NK-92 treated with Interleukin-12 subunit alpha and Interleukin-12 subunit beta, amount 100 ng/mL, for 24 hours (cell line): ENCODE results near the gene NEK10.
"Not testable (repeated sequence)": the region's sequence is repeated elsewhere in the genome, so short reads cannot be mapped to it uniquely, and the experiment has no call there.

ENCODE experiments used
- DNase-seq: peaks from one replicate; lab custom pipeline; 2025; lab: John Stamatoyannopoulos, UW

Gene NEK10

GRCh38 chr3:27317096-27317495, 52.1 kb downstream of the NEK10 start:
- no peak for DNase-seq

DNA sequence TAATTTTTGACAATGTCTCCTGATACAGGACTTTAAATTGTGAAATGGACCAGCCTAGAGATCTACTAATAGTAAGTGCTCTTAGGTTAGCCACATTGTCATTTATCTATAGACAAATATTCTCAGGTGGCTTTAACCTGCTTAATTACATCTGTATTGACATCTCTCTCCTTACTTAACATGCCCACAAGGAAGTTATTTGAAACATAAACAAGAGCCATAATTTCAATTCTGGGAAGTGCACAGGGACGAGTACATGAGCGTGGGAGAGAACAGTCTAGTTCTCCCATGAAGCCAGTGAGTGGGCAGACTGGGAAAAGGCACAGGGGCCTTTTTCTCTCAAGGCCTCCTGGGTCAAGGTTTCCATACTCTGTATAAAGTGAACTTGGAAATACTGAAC, 54.2 kb downstream of the NEK10 start:
- no peak for DNase-seq

DNA sequence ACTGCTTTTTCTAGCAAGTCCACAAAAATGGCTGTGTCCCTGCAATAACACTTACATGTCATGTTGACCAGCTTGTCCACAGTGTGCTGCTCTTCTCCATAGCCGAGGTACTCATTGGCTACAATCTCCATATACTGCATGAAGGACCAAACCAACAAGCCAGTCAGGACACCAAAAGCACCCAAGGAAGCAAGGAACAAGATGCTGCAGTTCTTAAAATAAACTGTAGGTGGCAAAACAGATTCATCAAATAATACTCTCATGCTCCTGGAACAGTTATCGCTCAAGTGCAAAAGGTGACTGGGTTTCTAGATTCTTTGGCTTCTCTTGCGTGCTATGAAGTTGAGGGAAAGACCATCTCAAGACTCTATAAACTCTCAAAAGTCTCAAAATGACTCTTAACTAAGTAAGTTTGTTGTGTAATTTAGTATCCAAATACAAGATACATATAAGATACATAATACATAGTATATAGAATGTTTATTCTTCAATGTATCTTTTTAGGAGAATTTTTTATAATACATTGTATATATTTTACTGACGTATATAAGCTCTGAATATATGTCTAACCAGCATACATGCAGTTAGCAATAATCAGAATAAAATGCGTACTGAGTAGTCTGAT, 57.0 kb downstream of the NEK10 start:
- DNase-seq = no peak

DNA sequence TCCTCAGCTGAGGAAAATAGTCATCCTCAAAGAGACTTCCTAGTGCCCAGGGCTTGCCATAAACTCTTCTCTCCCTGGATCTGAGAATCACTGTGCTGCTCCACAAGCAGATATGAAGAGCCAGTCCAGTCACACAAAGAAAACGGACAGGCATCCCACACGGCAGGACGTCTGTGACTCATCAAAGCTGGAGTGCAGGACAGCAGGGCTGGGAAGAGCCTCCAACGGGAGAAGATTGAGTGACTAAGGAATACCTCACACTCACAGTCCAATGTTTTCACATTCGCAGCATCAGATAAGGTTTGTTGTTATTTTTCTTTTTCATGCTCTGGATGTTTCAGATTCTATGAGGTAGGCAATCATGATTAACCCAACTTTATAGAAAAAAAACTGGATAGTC, 57.8 kb downstream of the NEK10 start:
- no peak for DNase-seq

DNA sequence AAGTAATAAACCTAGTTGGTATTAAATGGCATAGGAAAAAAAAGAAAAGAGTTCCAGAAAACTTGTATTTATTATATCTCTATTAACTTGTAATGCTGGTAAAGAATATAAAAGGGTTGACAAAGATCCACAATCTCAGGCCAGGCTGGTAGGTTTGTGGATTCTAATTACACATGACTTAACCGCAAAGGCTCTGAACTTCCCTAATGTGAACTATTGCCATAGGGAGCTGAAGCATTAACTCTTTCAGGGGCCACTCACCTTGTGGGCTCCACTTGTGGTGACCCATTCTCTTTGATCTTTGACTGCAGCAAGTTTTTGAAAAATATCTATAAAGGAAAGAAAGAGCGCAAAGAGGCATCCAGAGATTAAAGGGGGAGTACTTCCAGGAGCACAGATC, 58.5 kb downstream of the NEK10 start:
- no peak for DNase-seq

GRCh38 chr3:27307566-27307965, 61.6 kb downstream of the NEK10 start:
- no peak for DNase-seq

DNA sequence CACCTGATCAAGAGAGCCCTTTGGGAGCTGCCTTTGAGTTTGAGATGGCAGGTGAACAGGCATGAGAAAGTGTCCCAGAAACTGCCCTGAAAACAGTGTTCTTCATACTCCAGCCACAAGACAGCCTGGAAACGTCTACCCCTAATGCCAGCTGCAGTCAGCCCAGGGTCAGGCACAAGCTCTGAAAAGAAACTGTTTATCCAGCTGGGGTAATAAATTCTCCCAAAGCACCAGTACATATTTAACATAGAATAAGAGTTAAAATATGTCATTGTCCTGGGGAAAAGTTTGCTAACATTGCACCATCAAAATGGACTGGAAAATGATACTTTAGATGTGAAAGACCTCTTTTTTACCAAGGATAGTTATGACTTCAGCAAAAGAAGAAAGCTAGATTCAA, 66.3 kb downstream of the NEK10 start:
- no peak for DNase-seq

GRCh38 chr3:27298981-27299380, 70.2 kb downstream of the NEK10 start:
- DNase-seq = not testable (repeated sequence)

DNA sequence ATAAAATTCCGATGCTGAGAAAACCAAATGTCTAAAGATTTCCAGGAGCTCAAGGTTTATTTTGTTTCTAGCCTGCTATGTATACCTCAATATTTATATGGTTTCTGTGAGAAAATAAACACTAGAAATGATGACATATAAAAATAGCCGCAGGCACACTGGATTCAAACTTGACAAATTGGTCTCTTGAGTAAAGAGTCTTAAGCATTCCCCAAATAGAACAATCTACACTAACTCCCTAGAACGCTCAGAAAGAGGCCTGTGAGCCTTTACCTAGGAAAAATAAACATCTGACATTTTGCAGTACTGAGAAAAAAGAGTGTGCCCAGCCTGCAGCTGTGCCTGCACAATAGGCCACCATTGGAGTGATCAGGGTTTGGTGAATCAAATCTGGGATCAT, 75.2 kb downstream of the NEK10 start:
- DNase-seq = no peak

DNA sequence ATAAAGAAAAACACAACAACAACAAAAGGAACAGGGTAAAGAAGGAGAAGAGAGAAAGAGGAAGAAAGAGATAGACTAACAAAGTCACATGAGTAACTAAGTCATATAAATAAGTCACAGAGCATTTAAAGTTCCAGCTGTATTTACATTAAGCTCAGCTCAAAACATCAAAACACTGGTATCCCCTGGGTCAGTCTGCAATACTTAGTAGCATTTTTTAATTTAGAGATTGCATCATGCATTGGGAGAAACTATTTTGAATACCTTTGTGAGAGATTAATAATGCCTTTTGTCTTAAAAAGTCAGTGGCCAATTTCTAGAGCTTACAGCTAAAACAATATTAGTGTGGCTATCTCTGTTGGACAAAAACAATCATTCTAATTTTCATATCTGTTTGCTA, 78.4 kb downstream of the NEK10 start:
- no peak for DNase-seq

DNA sequence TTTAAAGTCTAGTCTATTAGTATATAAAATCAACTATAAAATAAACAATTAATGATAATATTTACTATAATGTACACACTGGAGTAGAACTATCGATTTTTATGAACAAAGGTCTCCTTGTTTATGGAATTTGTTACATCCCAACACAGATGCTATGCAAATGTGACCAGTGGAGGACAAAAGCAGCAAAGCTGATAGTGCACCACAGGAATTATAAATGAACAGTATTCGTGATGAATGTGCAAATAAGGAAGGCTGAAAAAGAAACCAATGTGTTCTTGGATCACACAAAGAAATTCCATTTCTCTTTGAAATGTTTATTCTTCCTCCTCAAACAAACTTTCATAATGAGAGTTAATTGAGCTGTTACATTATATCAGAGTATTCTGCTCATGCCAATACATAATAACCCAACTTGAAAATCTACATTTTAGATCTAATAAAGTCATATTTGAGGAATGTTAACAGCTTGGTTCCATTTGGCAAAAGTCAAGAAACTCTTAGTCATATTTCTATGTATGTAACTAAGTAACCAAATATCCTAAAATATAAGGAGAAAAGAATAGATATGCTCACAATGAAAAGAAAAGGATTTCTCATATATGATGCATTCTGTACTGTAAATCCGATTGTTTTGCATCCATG, 79.3 kb downstream of the NEK10 start:
- DNase-seq = no peak

DNA sequence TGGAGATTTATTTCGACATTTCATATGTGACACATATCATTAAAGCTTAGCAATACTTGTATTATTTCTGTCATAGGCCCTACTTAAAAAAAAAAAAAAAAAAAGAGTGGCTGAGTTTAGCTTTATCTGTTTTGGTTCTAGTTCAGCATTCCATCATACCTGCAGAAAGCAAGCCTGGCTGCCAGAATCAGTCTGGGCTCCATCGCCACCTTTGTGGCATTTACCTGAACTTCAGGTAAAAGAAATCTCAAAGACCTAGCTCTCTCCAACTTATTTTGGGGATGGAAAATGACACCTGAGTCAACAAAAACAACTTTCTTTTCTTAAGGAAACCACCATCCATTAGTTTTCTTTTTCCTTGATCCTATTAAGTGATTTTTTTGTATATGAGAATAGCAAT, 82.1 kb downstream of the NEK10 start:
- no peak for DNase-seq

- not testable (repeated sequence) for DNase-seq
These were observed 82.7 kb downstream of the NEK10 start for GRCh38 chr3:27286467-27286866.

DNA sequence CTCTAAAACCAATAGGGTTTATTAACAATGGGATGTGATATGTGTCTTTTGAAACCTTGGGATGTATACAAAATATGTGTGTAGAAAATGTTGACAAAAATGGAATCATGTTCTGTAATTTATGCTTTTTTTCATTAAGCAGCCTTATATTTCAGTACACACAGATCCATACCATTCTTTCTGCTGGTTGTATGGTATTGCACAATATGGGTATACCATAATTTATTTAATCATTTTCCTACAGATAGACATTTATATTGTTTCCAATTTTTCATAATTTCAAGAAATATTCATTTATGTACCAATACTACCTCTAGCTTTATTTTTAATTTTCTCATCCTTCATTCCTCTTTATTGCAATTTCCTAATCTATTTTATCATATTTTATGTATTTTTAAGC, 83.5 kb downstream of the NEK10 start:
- no peak for DNase-seq

DNA sequence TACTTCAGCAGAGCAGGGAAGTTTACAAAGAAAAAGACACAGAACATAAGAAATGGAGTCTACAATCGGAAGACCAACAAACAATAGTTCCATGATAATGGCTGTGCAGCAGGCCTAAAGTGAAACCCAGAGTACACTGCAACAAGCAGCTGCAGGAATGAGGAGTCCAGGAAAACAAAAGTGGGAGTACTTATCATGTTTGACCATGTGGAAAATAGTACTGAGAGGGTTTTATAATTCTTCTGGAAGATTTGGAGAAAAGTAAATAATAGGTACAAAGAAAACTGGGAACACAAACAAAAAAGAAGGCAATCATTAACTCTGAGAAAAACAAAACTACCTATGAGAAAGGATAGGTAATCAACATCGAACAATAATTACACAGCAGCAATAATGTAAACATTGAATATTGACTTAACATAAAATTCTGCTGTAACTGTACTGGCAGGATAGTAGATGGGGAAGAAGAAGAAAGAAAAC, 87.5 kb downstream of the NEK10 start:
- no peak for DNase-seq

- no peak for DNase-seq
These were observed 90.1 kb downstream of the NEK10 start for GRCh38 chr3:27279123-27279522.

GRCh38 chr3:27278383-27279055, 90.7 kb downstream of the NEK10 start:
- DNase-seq = no peak

DNA sequence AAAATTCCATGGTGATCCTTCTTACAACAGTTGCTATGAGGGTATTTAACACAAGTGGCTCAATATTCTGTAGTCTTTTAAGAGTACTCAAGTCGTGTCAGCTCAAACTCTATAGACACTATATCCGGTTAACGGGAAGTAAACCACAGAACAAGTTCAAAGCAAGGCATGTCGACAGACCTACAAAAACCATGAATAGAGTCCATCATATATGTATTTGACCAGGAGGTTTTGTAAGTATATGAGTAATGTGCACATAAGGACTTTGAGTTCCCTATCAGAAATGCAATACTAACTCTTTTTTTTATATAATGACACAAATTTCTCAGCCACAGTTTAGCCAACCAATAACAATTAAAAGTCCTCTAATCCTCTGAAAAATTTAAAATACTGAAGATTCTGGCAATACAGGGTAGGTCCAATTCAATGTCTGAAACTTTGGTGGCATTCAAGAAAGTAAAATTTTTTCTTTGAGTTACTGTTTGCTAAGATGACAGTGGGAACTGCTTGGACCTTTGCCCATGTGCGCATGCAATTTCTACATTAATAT, 93.7 kb downstream of the NEK10 start:
- no peak for DNase-seq

DNA sequence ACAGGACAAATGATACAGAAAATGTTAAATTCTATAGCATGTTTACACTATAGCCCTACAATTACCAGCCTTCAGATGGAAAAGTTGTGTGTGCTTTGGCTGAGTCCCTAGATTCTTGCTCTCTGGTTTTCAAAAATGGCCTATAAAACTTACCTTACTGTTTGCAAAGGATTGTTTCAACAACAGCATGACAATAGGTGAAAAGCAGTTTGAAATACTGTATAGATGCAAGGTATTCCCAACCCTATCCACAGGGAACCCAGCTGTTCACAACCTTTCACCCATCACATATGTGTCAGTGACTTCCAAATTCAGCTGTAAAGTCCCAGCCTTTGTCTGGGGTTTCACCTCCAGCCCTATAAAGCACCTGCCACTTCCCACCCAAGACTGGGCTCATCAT, 97.3 kb downstream of the NEK10 start:
- no peak for DNase-seq

- no peak for DNase-seq
These were observed 114.3 kb downstream of the NEK10 start for GRCh38 chr3:27254896-27255295.

GRCh38 chr3:27253831-27254230, 115.4 kb downstream of the NEK10 start:
- no peak for DNase-seq

- no peak for DNase-seq
These were observed 115.8 kb downstream of the NEK10 start for GRCh38 chr3:27253391-27253790.

GRCh38 chr3:27252646-27253045, 116.5 kb downstream of the NEK10 start:
- DNase-seq = no peak
